Renal pelvis (tissue), 12 donors: ENCODE measurements around the gene PCDHA12. TPM values are rescaled to one million over a fixed set of nuclear protein-coding genes. Genes with fewer than 3 reads are reported as not detected.
"Not testable (repeated sequence)": the region's sequence is repeated elsewhere in the genome, so short reads cannot be mapped to it uniquely, and the experiment has no call there.

Source experiments
- DNase-seq: peaks from one replicate; pipeline ENCODE4 v3.0.0-alpha.2; 2013
- long read RNA-seq, 16 experiments: transcript quantifications; one replicate each; lab custom pipeline, GENCODE V29; 2026
- polyA plus RNA-seq, 3 donors: library from polyadenylated mRNA; unstranded; fragments of 120-200 nt; gene quantifications; one replicate each; pipeline ENCODE4 v1.2.1, GENCODE V29; 2013; ENCODE audit not compliant: insufficient read length in 3 of 3

The PCDHA12 gene
- polyA plus RNA-seq = under 1 TPM in 2 of 3 donors, not detected in 1; 0.07 to 0.14 TPM
- long read RNA-seq, donor 1 = 0 reads
- long read RNA-seq, donor 2 = 0 reads
- long read RNA-seq, donor 3 = 0 reads
- long read RNA-seq, donor 4 = 0 reads
- long read RNA-seq, donor 5 = 0 reads
- long read RNA-seq, donor 6 = 0 reads
- long read RNA-seq, donor 7 = 0 reads
- long read RNA-seq, donor 8 = 0 reads
- long read RNA-seq, donor 9 = 0 reads
- long read RNA-seq, donor 10 = 0 reads
- long read RNA-seq, donor 11 = 0 reads
- long read RNA-seq, donor 12 = 0 reads
- long read RNA-seq, donor 13 = 0 reads
- long read RNA-seq, donor 14 = 0 reads
- long read RNA-seq, donor 15 = 0 reads
- long read RNA-seq, donor 16 = 0 reads

DNA sequence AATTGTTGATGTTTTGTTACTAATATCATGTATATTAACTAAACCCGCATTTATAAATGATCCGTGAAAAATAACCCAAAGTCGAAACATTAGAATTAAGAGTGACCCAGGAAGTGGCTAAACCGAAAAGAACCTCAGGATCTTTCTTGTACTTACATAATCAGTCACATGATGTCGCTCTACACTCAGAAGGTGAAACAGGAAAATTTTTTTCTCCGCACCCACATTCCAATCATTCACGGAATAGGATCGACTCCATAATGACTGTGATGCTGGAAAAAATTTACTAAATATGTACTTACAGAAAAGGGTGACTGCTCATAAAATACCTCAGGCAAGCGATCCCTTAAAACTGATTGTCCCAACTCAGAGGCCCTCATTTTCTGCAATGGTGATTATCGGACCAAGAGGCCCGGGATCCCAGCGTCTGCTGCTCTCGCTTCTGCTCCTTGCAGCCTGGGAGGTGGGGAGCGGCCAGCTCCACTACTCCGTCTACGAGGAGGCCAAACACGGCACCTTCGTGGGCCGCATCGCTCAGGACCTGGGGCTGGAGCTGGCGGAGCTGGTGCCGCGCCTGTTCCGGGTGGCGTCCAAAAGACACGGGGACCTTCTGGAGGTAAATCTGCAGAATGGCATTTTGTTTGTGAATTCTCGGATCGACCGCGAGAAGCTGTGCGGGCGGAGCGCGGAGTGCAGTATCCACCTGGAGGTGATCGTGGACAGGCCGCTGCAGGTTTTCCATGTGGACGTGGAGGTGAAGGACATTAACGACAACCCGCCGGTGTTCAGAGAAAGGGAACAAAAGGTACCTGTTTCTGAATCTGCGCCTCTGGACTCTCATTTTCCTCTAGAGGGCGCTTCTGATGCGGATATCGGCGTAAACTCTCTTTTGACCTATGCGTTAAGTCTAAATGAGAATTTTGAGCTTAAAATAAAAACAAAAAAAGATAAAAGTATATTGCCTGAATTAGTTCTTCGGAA lies at the start of gene PCDHA12:
TSS of gene PCDHA12 (plus strand) at position 224 of the 981 bp plus-strand sequence. CDS start at position 389, 165 bp downstream.
- DNase-seq = no peak

GRCh38 chr5:140827704-140828361 lies 47.3 kb upstream of the PCDHA12 start, which contains the start of gene PCDHA6:
Gene PCDHA6 (plus strand): TSS chr5:140827960. CDS start chr5:140828092, 132 bp downstream.
- no peak for DNase-seq

- no peak for DNase-seq
Measured at GRCh38 chr5:140828362-140828737, 46.8 kb upstream of the PCDHA12 start.

DNA sequence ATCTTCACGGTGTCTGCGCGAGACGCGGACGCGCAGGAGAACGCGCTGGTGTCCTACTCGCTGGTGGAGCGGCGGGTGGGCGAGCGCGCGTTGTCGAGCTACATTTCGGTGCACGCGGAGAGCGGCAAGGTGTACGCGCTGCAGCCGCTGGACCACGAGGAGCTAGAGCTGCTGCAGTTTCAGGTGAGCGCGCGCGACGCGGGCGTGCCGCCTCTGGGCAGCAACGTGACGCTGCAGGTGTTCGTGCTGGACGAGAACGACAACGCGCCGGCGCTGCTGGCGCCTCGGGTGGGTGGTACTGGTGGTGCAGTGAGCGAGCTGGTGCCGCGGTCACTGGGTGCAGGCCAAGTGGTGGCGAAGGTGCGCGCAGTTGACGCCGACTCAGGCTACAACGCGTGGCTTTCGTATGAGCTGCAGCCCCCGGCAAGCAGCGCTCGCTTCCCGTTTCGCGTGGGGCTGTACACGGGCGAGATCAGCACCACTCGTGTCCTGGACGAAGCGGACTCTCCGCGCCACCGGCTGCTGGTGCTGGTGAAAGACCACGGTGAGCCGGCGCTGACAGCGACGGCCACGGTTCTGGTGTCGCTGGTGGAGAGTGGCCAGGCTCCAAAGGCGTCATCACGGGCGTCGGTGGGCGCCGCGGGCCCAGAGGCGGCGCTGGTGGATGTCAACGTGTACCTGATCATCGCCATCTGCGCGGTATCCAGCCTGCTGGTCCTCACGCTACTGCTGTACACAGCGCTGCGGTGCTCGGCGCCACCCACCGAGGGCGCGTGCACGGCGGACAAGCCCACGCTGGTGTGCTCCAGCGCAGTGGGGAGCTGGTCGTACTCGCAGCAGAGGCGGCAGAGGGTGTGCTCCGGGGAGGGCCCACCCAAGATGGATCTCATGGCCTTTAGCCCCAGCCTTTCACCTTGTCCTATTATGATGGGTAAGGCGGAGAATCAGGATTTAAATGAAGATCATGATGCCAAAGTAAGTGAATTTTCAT lies 45.3 kb upstream of the PCDHA12 start:
- not testable (repeated sequence) for DNase-seq

DNA sequence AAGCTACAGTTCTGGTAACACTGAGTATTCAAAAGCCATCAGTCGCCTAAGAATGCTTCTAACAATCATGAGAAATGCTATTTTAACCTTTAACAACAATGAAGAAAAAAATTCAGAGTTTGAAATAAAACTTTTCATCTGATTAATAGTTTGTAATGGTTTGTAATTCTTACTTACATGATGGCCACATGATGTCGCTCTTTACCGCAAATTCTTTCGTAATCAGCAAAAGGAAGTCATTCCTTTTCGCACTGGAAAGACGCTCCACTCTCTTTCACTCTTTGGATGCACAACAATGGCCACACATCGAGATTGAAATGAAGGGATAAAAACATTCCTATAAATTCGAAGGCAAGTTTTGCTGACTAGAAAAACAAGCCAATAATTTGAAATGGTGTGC lies 41.1 kb upstream of the PCDHA12 start, which contains the start of gene PCDHA7:
TSS of gene PCDHA7 (plus strand) at position 277 of the 400 bp plus-strand sequence. CDS start at position 392, 115 bp downstream.
- peak; percentile 2 for DNase-seq

DNA sequence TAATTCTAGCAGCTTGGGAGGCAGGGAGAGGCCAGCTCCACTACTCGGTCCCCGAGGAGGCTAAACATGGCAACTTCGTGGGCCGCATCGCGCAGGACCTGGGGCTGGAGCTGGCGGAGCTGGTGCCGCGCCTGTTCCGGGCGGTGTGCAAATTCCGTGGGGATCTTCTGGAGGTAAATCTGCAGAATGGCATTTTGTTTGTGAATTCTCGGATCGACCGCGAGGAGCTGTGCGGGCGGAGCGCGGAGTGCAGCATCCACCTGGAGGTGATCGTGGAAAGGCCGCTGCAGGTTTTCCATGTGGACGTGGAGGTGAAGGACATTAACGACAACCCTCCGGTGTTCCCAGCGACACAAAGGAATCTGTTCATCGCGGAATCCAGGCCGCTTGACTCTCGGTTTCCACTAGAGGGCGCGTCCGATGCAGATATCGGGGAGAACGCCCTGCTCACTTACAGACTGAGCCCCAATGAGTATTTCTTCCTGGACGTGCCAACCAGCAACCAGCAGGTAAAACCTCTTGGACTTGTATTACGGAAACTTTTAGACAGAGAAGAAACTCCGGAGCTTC lies 40.6 kb upstream of the PCDHA12 start:
- not testable (repeated sequence) for DNase-seq

DNA sequence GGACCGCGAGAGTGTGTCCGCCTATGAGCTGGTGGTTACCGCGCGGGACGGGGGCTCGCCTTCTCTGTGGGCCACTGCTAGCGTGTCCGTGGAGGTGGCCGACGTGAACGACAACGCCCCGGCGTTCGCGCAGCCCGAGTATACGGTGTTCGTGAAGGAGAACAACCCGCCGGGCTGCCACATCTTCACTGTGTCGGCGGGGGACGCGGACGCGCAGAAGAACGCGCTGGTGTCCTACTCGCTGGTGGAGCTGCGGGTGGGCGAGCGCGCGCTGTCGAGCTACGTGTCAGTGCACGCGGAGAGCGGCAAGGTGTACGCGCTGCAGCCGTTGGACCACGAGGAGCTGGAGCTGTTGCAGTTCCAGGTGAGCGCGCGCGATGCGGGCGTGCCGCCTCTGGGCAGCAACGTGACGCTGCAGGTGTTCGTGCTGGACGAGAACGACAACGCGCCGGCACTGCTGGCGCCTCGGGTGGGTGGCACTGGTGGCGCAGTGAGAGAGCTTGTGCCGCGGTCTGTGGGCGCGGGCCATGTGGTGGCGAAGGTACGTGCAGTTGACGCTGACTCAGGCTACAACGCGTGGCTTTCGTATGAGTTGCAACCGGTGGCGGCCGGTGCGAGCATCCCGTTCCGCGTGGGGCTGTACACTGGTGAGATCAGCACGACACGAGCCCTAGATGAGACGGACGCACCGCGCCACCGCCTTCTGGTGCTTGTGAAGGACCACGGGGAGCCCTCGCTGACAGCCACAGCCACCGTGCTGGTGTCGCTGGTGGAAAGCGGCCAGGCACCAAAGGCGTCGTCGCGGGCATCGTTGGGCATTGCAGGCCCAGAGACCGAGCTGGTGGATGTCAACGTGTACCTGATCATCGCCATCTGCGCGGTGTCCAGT lies 39.2 kb upstream of the PCDHA12 start:
- no peak for DNase-seq

- no peak for DNase-seq
Measured at GRCh38 chr5:140840978-140841962, 33.8 kb upstream of the PCDHA12 start, which contains the start of gene PCDHA8. Gene PCDHA8 (plus strand): TSS chr5:140841187. CDS start chr5:140841322, 135 bp downstream.

- no peak for DNase-seq
Measured at GRCh38 chr5:140842798-140843733, 32.0 kb upstream of the PCDHA12 start.

GRCh38 chr5:140848139-140849102 lies 26.7 kb upstream of the PCDHA12 start, which contains the start of gene PCDHA9:
Gene PCDHA9 (plus strand): TSS chr5:140848382. CDS start chr5:140848496, 114 bp downstream.
- not testable (repeated sequence) for DNase-seq

- DNase-seq = not testable (repeated sequence)
Measured at GRCh38 chr5:140849831-140850634, 25.1 kb upstream of the PCDHA12 start.

DNA sequence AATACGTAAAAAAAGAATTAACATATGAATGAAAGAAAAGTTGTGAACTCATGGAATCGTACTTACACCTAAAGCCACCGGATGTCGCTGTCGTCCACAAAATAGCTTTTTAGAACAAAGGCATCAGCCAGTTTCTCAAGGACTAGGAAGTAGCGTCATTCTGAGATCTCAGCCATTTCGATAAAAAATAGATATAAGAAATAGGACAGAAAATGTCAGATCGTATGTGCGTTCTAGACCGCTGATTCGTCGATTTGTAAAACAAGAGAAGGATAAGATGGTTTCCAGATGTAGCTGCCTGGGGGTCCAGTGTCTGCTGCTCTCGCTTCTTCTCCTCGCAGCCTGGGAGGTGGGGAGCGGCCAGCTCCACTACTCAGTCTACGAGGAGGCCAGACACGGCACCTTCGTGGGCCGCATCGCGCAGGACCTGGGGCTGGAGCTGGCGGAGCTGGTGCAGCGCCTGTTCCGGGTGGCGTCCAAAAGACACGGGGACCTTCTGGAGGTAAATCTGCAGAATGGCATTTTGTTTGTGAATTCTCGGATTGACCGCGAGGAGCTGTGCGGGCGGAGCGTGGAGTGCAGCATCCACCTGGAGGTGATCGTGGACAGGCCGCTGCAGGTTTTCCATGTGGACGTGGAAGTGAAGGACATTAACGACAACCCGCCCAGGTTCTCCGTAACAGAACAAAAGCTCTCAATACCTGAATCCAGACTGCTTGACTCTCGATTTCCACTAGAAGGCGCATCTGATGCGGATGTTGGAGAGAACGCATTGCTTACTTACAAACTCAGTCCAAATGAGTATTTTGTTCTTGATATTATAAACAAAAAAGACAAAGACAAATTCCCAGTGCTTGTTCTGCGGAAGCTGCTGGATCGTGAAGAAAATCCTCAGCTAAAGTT lies 19.1 kb upstream of the PCDHA12 start, which contains the start of gene PCDHA10:
TSS of gene PCDHA10 (plus strand) at position 126 of the 903 bp plus-strand sequence. CDS start at position 278, 152 bp downstream.
- DNase-seq = peak; percentile 8
